PC-9 (cell line): Measurements from ENCODE around the gene PPP2R5B.

Experiments used
- EZH2 ChIP-seq: fragments of 200-600 bp; sonication (generic); IDR thresholded peaks from 2 replicates; pipeline ENCODE4 v1.8.0; 2017; ENCODE audit warnings: antibody characterized with exemption, low read depth
- TF ChIP-seq, protein P1 (sequence below): fragments of 200-600 bp; sonication (generic); conservative IDR thresholded peaks from 2 replicates; pipeline ENCODE4 v1.6.1; 2017; ENCODE audit warnings: mixed run types, antibody characterized with exemption, mild to moderate bottlenecking, moderate library complexity

DNA sequence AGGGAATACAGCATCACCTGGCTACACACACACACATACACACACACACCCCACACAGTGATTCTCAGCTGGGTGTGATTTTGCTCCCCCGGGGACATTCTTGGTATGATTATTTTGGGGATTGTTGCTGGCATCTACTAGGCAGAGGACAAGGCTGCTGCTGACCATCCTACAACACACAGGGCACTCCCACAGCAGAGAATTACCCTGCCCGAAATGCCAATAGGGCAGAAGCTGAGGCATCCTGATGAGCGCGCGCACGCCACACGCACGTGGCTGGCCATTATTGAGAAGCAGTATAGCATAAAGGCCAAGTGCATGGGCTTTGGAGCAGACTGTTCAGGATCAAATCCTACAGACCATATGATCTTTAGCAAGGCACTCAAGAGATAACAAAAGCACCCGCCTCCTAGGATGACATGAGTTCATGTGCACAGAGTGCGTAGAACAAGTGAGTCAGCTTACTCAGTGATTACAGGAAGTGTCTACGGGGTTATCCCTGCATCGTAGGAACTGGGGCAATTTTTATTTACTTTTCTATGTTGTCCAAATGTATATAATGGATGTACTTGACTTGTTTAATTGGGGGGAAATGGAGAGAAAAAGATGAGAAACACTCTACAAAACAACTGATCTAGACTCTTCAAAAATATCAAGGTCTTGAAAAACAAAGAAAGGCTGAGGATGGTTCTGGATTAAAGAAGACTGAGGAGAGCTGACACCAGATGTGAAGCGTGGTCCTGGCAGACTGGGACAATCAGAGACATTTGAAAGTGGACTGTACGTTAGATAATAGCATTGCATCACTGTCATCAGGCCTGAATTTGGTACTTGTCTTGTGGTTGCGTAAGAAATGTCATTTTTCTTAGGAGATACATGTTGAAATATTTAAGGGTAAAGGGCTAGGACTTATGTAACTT, 38.9 kb upstream of the PPP2R5B start:
- TF ChIP-seq, protein P1, sequence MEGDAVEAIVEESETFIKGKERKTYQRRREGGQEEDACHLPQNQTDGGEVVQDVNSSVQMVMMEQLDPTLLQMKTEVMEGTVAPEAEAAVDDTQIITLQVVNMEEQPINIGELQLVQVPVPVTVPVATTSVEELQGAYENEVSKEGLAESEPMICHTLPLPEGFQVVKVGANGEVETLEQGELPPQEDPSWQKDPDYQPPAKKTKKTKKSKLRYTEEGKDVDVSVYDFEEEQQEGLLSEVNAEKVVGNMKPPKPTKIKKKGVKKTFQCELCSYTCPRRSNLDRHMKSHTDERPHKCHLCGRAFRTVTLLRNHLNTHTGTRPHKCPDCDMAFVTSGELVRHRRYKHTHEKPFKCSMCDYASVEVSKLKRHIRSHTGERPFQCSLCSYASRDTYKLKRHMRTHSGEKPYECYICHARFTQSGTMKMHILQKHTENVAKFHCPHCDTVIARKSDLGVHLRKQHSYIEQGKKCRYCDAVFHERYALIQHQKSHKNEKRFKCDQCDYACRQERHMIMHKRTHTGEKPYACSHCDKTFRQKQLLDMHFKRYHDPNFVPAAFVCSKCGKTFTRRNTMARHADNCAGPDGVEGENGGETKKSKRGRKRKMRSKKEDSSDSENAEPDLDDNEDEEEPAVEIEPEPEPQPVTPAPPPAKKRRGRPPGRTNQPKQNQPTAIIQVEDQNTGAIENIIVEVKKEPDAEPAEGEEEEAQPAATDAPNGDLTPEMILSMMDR: no peak
- TF ChIP-seq EZH2: no peak
